Epithelial cell of proximal tubule (primary cell): ENCODE data around the gene KLHL35. TPM values are rescaled to one million over a fixed set of nuclear protein-coding genes. Genes with fewer than 3 reads are reported as not detected.
A peak's percentile ranks its signal among the peaks of the same experiment; 100 is the strongest.
"Not testable (repeated sequence)": the region's sequence is repeated elsewhere in the genome, so short reads cannot be mapped to it uniquely, and the experiment has no call there.

Experiments
- DNase-seq: peaks from one replicate; pipeline ENCODE4 v3.0.0-alpha.2; 2011; ENCODE audit warnings: low read depth
- H3K4me3 ChIP-seq: 2 replicates; pipeline ENCODE4 v1.5.1; 2011; ENCODE audit warnings: low read depth, mild to moderate bottlenecking, low read length
- total RNA-seq: library from RNA; depleted of rRNA; stranded (reverse); fragments of >200 nt; gene quantifications from 2 replicates; pipeline ENCODE4 v1.2.3, GENCODE V29; 2015
- TF ChIP-seq, protein P1 (sequence below): conservative IDR thresholded peaks from 2 replicates; pipeline ENCODE4 v1.5.1; 2012; ENCODE audit warnings: low read depth, mild to moderate bottlenecking, low read length

KLHL35 gene
- total RNA-seq, 1 donor from 2014 or later = 3.3 TPM

DNA sequence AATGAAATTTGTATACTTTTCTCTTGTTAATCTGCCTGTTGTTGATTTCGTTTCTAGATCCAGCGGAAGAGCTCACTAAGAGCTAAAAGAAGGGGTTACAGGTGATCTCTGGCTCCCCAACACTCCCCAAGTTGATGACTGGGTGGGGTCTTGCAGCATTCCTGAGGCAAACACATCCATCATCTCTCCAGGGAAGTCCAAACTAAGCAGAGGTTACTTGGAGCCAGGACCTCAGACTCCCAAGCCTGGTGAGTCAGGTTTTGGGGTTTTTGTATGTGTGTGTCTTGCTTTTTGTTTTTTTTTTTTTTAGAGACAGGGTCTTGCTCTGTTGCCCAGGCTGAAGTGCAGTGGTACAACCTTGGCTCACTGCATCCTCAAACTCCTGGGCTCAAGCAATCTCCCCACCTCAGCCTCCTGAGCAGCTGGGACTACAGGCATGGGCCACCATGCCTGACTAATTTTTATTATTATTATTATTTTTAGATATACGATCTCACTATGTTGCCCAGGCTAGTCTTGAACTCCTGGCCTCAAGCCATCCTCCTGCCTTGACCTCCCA lies 45.2 kb downstream of the KLHL35 start:
- TF ChIP-seq, protein P1, sequence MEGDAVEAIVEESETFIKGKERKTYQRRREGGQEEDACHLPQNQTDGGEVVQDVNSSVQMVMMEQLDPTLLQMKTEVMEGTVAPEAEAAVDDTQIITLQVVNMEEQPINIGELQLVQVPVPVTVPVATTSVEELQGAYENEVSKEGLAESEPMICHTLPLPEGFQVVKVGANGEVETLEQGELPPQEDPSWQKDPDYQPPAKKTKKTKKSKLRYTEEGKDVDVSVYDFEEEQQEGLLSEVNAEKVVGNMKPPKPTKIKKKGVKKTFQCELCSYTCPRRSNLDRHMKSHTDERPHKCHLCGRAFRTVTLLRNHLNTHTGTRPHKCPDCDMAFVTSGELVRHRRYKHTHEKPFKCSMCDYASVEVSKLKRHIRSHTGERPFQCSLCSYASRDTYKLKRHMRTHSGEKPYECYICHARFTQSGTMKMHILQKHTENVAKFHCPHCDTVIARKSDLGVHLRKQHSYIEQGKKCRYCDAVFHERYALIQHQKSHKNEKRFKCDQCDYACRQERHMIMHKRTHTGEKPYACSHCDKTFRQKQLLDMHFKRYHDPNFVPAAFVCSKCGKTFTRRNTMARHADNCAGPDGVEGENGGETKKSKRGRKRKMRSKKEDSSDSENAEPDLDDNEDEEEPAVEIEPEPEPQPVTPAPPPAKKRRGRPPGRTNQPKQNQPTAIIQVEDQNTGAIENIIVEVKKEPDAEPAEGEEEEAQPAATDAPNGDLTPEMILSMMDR = no peak
- no peak for DNase-seq
- H3K4me3 ChIP-seq = no peak overlapping the region

DNA sequence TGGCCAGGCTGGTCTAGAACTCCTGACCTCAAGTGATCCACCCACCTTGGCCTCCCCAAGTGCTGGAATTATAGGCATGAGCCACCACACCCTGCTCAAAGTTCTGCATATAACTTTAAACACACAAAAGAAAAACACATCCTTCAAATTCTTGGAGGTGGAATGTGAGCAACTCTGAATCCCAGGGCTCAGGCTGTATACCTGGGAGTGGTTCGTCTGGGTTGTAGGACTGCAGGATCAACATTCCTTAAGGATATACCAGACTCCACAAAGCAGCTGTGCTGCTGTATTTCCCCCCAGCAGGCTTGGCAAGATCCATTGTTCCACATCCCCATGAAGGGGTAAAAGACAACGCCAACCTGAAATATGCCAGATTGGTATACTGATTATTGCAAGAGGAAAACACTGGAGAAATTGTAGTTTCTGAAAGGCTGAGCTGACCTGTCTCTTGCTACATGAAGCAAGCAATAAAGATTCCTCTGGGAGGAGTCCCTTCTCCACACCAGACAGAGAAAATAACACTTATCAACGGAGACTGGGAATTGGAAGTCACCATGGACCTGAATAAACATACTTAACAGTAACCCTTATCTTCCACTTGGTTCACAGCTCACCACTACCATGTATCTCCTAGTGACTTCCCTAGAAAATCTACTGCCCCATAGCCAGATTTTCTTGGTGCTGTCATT lies 45.9 kb downstream of the KLHL35 start:
- TF ChIP-seq, protein P1 = no peak
- no peak for DNase-seq
- no peak overlapping the region for H3K4me3 ChIP-seq

DNA sequence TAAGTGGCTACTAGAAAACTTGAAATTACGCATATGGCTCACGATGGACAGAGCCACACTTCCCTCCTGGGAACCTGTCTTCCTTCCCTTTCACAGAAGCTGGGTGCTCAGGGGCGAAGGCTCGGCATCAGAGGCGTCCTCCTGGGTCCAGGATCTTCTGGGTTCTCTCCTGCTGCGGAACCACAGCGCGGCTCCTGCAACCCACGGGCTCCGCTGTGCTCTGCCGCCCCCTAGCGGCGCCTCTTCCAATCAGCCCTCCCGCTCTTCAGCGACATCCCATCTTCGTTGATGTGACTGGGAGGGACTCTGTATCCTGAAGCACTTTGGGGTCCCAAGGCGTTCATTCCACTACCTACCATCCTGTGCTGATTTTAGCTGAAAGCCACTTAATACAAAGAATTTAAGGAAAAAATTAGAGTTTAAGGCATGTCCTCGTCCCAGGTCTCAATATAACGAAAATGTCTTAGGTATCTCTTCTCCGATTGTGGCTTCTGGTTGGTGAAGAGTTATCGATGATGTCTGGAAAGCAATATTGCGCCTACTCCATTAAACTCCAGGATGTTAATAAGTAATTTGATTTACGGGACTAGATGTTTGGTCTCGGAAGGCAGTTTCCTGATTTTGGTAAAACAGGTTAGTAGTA lies 48.4 kb downstream of the KLHL35 start:
- TF ChIP-seq, protein P1 = peak; percentile 98
- H3K4me3 ChIP-seq = no peak overlapping the region
- DNase-seq = no peak

DNA sequence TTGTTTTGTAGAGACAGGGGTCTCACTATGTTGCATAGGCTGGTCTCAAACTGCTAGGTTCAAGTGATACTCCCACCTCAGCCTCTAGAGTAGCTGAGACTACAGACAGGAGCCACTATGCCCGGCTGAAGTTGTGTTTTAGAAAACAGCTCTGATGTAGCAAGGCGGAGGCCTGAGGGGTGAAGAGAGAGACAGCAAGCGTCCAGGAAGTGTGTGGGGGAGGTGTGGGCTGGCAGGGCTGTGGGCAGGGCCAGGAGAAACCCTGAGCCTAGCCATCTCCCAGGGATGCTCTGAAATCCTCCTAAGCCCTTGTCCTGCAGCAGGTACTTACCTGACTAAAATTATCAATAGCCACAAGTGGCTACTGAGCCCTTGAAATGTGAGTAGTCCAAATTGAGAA lies 49.8 kb downstream of the KLHL35 start:
- TF ChIP-seq, protein P1 = no peak
- no peak for DNase-seq
- no peak overlapping the region for H3K4me3 ChIP-seq

DNA sequence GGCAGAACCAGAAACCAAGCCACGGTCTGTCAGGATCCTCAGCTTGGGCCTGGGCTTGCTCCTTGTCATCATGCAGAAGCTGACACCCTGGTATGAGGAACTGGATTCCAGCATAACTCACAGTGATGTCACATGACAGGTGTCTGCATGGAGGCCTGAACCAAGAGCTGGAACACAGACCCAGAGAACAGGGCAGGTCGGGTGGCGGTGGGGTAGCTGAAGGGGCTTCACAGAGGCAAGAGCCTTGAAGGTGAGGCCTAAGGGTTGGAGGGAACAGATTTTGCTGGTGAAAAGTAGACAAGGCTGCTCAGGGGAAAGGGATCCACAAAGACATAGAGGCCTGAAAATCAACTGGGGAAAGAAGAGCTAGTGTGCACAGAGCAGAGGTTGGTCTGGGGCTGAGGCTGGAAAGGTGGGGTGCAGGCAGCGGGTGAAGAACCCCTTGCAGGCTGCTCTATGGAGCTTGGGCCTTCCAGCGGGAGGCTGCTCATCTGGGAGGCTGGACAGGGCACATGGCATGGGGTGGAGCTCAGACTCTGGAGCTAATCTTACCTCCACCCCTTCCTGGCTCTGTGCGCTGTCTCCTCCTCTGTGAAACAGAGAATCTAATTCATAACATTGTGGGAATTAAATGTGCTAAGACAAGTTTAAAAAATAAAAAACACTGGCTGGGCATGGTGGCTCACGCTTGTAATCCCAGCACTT lies 52.1 kb downstream of the KLHL35 start:
- TF ChIP-seq, protein P1 = no peak
- no peak for DNase-seq

DNA sequence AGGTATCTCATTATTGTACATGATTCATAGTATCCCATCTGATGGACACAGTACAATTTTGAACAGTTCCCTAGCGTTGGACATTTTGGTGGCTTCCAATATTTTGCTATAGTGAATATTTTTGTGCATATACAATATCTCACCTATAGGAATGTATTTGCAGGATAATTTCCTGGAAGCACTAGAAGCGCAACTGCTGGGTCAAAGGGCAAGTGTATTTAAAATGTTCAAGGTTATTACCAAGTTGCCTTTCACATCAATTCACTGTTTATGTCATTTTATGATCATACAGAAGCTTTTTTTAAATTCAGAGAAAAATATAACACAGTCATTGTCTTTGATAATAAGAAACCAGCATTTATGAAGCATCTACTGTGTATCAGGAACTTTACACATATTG lies 52.8 kb downstream of the KLHL35 start:
- H3K4me3 ChIP-seq = no peak overlapping the region
- TF ChIP-seq, protein P1 = no peak
- no peak for DNase-seq

More for the DNA sequence above, 52.1 kb downstream of the KLHL35 start:
- no peak overlapping the region for H3K4me3 ChIP-seq

DNA sequence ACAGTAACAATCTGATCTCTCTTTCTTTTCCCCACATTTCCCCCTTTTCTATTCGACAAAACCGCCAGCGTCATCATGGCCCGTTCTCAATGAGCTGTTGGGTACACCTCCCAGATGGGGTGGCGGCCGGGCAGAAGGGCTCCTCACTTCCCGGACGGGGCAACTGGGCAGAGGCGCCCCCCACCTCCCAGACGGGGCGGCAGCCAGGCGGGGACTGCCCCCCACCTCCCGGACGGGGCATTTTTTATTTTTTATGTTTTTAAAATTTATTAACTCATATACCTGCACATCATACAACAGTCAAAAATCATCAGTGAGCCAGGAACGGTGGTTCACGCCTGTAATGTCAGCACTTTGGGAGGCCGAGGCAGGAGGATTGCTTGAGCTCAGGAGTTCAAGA lies 54.2 kb downstream of the KLHL35 start:
- not testable (repeated sequence) for H3K4me3 ChIP-seq, DNase-seq
